H1 (cell line): ENCODE measurements around the gene MYO3A.

ENCODE experiments used
- ATF2 ChIP-seq: IDR thresholded peaks from 2 replicates; pipeline ENCODE4 v1.6.1; 2012; ENCODE audit warnings: low read length, inconsistent platforms
- CREB1 ChIP-seq: IDR thresholded peaks from 2 replicates; pipeline ENCODE4 v1.6.1; 2012; ENCODE audit warnings: inconsistent platforms
- EZH2 ChIP-seq: fragments of 200-600 bp; sonication (generic); IDR thresholded peaks from 2 replicates; pipeline ENCODE4 v1.7.1; 2012; ENCODE audit warnings: low read depth, mild to moderate bottlenecking, moderate library complexity, low read length, inconsistent platforms; ENCODE audit not compliant: severe bottlenecking
- TF ChIP-seq, protein P1 (sequence below), 3 experiments: IDR thresholded peaks; 1 replicate in 2 of 3; 2 replicates in 1 of 3; pipeline versions ENCODE4 v1.5.1 to v1.6.1; 2011; ENCODE audit warnings: low read length in 3 of 3, mild to moderate bottlenecking in 3 of 3, inconsistent platforms in 2 of 3, low read depth in 1 of 3, moderate library complexity in 1 of 3; ENCODE audit not compliant: insufficient read depth in 1 of 3; ENCODE audit errors: control extremely low read depth in 1 of 3

- TF ChIP-seq EZH2 (no peak), ATF2 (no peak), CREB1 (no peak)
- TF ChIP-seq, protein P1, sequence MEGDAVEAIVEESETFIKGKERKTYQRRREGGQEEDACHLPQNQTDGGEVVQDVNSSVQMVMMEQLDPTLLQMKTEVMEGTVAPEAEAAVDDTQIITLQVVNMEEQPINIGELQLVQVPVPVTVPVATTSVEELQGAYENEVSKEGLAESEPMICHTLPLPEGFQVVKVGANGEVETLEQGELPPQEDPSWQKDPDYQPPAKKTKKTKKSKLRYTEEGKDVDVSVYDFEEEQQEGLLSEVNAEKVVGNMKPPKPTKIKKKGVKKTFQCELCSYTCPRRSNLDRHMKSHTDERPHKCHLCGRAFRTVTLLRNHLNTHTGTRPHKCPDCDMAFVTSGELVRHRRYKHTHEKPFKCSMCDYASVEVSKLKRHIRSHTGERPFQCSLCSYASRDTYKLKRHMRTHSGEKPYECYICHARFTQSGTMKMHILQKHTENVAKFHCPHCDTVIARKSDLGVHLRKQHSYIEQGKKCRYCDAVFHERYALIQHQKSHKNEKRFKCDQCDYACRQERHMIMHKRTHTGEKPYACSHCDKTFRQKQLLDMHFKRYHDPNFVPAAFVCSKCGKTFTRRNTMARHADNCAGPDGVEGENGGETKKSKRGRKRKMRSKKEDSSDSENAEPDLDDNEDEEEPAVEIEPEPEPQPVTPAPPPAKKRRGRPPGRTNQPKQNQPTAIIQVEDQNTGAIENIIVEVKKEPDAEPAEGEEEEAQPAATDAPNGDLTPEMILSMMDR (IDR thresholded peaks at IDR 0.05; ENCODE audit: control extremely low read depth in 1 of 3, insufficient read depth in 1 of 3, low read depth in 1 of 3, low read length in 3 of 3): no peak
These were observed 31.6 kb downstream of the MYO3A start for GRCh38 chr10:25965584-25965983.
